ENCODE measurements around the gene ATXN2.
A peak's percentile ranks its signal among the peaks of the same experiment; 100 is the strongest.
"Not testable (repeated sequence)": the region's sequence is repeated elsewhere in the genome, so short reads cannot be mapped to it uniquely, and the experiment has no call there.

Gene ATXN2

GRCh38 chr12:111570084-111570961, 28.8 kb downstream of the ATXN2 start:
- TF ChIP-seq CTCF (IDR thresholded peaks at IDR 0.05; ENCODE audit: low read length, missing control alignments) = no peak
- peak; percentile 85 for DNase-seq (ENCODE audit: low read depth)
- H3K4me3 ChIP-seq (replicated peaks; ENCODE audit: low read depth, low read length) = no peak overlapping the region

- DNase-seq (ENCODE audit: low read depth) = no peak
- H3K4me3 ChIP-seq (replicated peaks; ENCODE audit: low read depth, low read length) = no peak overlapping the region
- no peak for TF ChIP-seq CTCF (IDR thresholded peaks at IDR 0.05; ENCODE audit: low read length, missing control alignments)
Measured at GRCh38 chr12:111569363-111570083, 29.6 kb downstream of the ATXN2 start.

- H3K4me3 ChIP-seq (replicated peaks; ENCODE audit: low read depth, low read length); DNase-seq (ENCODE audit: low read depth): not testable (repeated sequence)
Measured at GRCh38 chr12:111560844-111561243, 38.3 kb downstream of the ATXN2 start.

- no peak for DNase-seq (ENCODE audit: low read depth)
- no peak overlapping the region for H3K4me3 ChIP-seq (replicated peaks; ENCODE audit: low read depth, low read length)
- TF ChIP-seq CTCF (IDR thresholded peaks at IDR 0.05; ENCODE audit: low read length, missing control alignments) = no peak
Measured at GRCh38 chr12:111558107-111558376, 41.1 kb downstream of the ATXN2 start.

DNA sequence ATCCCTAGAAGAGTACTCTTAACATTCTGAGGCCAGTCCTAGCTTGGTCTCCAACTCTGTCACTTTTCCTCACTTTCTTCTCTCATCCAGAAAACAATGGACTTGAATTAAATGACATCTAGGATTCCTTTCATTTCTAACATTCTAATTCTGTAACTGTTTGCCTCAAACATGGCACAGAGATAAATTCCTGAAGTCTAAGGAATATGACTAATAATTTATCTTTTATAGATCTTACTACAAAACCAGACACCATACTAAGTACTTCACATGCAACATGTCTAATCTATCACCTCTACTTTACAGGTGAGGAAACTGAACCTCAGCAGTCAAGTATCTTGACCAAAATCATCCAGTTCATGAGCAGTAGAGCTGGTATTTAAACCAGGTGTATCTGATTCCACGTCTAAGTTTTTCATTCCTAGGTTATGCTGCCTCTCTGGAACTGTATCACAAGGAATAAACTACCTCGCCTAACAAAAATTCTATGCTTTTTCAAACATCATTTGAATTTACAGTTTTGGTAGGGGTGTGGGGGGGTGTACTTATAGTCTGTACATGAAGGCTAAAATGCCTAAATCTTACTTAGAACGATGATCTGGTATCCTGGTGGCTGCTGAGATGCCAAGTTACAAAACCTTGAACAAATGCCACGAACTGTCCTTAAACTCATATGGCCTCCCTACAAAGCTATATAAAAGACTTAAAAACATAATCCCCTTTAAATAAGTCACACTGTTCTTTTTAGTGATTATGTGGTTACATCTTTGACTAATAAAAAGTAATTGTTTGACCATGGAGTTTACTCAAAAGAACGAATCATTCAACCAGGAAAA, 41.6 kb downstream of the ATXN2 start:
- no peak overlapping the region for H3K4me3 ChIP-seq (replicated peaks; ENCODE audit: low read depth, low read length)
- TF ChIP-seq CTCF (IDR thresholded peaks at IDR 0.05; ENCODE audit: low read length, missing control alignments) = no peak
- peak; percentile 49 for DNase-seq (ENCODE audit: low read depth)

DNA sequence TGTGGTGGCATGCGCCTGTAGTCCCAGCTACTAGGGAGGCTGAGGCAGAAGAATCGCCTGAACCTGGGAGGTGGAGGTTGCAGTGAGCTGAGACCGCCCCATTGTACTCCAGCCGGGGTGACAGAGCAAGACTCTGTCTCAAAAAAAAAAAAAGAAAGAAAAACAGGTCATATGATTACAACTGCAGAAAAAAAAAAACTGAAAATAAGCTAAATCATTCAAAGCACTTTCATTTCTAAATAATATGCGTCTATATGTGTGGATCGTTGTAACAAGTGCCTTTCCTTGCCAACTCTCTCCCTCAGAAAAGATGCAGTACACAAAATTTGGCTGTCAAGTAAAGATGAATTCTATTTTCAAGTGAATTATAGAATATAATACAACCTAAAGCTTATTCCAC, 42.4 kb downstream of the ATXN2 start:
- DNase-seq (ENCODE audit: low read depth) = no peak
- H3K4me3 ChIP-seq (replicated peaks; ENCODE audit: low read depth, low read length) = no peak overlapping the region

DNA sequence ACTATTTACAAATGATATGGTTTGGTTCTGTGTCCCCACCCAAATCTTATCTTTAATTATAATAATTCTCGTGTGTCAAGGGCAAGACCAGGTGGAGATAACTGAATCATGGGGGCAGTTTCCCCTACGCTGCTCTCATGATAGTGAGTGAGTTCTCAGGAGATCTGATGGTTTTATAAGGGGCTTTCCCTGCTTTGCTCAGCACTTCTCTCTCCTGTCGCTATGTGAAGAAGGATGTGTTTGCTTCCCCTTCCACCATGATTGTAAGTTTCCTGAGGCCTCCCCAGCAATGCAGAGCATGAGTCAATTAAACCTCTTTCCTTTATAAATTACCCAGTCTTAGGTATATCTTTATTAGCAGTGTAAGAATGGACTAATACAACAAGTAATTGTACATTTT, 43.8 kb downstream of the ATXN2 start:
- H3K4me3 ChIP-seq (replicated peaks; ENCODE audit: low read depth, low read length); DNase-seq (ENCODE audit: low read depth): not testable (repeated sequence)

More for the DNA sequence above, 42.4 kb downstream of the ATXN2 start:
- no peak for TF ChIP-seq CTCF (IDR thresholded peaks at IDR 0.05; ENCODE audit: low read length, missing control alignments)
